Measurements from ENCODE around the gene SPIN1.

Gene SPIN1

DNA sequence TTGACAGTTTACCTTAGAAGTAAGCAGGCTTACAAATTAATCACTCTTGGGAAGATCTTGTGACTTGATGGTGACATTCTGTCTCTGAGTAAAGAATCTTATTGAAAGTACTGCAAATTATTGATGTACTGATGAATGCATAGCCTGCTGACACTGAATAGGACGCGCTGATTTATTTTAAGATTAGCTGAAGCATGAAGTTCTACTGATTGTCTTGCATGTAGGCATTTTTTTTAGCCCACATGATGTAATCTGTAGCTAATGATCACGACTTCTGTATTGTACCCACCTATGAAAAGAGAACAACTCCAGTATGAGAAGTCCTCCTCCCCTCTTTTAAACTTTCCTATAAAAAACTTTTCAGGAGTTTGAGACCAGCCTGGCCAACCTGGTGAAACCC, 28.3 kb upstream of the SPIN1 start:
- no peak for DNase-seq (ENCODE audit: low read depth)
- TF ChIP-seq, protein P1, sequence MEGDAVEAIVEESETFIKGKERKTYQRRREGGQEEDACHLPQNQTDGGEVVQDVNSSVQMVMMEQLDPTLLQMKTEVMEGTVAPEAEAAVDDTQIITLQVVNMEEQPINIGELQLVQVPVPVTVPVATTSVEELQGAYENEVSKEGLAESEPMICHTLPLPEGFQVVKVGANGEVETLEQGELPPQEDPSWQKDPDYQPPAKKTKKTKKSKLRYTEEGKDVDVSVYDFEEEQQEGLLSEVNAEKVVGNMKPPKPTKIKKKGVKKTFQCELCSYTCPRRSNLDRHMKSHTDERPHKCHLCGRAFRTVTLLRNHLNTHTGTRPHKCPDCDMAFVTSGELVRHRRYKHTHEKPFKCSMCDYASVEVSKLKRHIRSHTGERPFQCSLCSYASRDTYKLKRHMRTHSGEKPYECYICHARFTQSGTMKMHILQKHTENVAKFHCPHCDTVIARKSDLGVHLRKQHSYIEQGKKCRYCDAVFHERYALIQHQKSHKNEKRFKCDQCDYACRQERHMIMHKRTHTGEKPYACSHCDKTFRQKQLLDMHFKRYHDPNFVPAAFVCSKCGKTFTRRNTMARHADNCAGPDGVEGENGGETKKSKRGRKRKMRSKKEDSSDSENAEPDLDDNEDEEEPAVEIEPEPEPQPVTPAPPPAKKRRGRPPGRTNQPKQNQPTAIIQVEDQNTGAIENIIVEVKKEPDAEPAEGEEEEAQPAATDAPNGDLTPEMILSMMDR (conservative IDR thresholded peaks at IDR 0.05; ENCODE audit: low read depth, low read length), result no peak

DNA sequence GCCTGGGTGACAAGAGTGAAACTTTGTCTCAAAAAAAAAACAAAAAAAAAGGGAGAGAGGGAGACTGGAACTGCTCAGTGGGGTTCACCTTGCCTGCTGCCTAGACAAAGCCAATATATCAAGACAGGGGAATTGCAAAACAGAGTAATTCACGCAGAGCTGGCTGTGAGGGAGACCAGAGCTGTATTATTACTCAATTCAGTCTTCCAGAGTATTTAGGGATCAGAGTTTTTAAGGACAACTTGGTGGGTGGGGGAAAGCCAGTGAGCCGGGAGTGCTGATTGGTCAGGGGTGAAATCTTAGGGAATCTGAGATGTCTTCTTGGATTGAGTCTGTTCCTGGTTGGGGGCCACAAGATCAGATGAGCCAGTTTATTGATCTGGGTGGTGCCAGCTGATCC, 25.6 kb upstream of the SPIN1 start:
- H3K4me3 ChIP-seq (ENCODE audit: low read length), result no peak overlapping the region
- DNase-seq (ENCODE audit: low read depth), result no peak
- TF ChIP-seq, protein P1 (conservative IDR thresholded peaks at IDR 0.05; ENCODE audit: low read depth, low read length), result no peak

More for the DNA sequence above, 28.3 kb upstream of the SPIN1 start:
- no peak overlapping the region for H3K4me3 ChIP-seq (ENCODE audit: low read length)

DNA sequence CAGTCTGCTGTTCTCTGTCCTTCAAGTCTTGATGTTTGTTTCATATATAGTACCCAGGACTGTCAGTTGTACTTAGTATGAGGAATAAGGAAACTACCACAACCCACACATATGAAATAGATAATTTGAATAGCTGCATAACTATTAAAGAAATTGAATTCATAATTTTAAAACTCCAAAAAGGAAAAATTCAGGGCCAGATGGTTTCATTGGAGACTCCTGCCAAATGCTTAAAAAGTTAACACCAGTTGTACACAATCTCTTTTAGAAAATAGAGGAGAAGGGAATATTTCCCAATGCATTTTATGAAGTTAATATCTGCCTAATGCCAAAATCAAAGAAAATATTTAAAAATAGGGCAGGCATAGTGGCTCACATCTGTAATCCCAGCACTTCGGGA, 24.6 kb upstream of the SPIN1 start:
- H3K4me3 ChIP-seq (ENCODE audit: low read length), result no peak overlapping the region
- TF ChIP-seq, protein P1 (conservative IDR thresholded peaks at IDR 0.05; ENCODE audit: low read depth, low read length), result no peak
- no peak for DNase-seq (ENCODE audit: low read depth)

DNA sequence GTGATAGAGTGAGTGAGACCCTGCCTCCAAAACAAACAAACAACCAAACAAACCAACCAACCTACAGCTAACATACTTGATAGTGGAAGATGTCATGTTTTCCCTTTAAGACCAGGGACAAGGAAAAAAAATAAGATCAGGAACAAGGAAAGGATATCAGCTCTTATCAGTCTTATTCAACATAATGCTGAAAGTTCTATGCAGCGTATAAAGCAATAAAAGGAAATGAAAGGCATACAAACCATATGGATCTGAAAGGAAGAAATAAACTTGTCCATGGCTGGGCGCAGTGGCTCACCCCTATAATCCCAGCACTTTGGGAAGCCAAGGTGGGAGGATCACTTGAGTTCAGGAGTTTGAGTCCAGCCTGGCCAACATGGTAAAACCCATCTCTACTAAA, 23.5 kb upstream of the SPIN1 start:
- H3K4me3 ChIP-seq (ENCODE audit: low read length), result no peak overlapping the region
- DNase-seq (ENCODE audit: low read depth), result no peak
- TF ChIP-seq, protein P1 (conservative IDR thresholded peaks at IDR 0.05; ENCODE audit: low read depth, low read length), result no peak

DNA sequence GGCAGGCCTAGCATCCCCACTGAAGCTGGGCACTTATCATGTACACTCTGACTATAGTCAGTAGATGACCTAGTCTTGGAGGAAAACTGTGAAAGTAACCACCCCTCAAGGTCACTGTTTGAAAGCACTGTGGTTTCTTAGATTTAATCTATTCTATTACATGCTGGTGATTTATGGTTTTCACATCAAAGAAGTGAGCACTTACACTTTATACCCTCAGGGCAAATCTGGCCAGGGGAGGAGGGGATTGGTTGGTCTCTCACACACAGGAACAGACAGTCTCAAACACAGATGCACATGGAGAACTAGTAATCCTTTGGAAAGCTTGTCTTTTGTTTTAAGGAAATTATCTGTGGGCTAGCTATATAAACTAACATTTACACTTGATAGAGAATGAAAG, 17.9 kb upstream of the SPIN1 start:
- TF ChIP-seq, protein P1 (conservative IDR thresholded peaks at IDR 0.05; ENCODE audit: low read depth, low read length), result no peak
- no peak overlapping the region for H3K4me3 ChIP-seq (ENCODE audit: low read length)
- DNase-seq (ENCODE audit: low read depth), result no peak

DNA sequence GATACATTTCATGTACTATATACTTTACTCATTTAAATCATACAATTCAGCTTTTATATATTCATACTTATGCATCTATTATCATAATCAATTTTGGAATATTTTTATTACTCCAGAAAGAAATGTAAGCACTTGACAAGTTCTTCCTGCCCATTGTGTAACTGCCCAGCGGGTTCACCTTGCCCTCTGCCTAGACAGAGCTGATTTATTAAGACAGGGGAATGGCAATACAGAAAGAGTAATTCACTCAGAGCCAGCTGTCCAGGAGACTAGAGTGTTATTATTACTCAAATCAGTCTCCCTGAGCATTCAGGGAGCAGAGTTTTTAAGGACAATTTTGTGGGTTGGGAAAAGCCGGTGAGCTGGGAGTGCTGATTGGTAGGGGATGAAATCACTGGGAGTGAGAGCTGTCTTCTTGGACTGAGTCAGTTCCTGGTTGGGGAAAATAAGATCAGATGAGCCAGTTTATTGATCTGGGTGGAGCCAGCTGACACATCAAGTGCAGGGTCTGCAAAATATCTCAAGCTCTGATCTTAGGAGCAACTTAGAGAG, 16.1 kb upstream of the SPIN1 start:
- TF ChIP-seq, protein P1 (conservative IDR thresholded peaks at IDR 0.05; ENCODE audit: low read depth, low read length), result no peak
- no peak for DNase-seq (ENCODE audit: low read depth)
- no peak overlapping the region for H3K4me3 ChIP-seq (ENCODE audit: low read length)

DNA sequence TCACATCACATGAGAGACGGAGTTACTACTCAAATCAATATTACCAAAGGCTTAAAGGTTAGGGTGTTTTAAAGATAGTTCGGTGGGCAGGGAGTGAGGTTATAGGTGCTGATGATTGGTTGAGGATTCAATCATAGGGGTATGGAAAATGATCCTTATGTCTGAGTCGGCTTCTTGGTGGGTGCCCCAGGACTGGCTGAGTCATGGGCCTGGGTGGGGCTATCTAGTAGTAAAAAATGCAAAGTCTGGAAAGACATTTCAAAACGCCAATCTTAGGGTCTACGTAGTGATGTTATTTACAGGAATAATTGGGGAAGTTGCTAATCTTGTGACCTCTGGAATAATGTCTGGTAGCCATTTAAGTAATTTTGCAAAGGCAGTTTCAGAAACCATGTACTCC, 15.2 kb upstream of the SPIN1 start:
- no peak for DNase-seq (ENCODE audit: low read depth)
- H3K4me3 ChIP-seq (ENCODE audit: low read length), result no peak overlapping the region

More for the DNA sequence above, 15.2 kb upstream of the SPIN1 start:
- TF ChIP-seq, protein P1 (conservative IDR thresholded peaks at IDR 0.05; ENCODE audit: low read depth, low read length), result no peak
